22Rv1 (cell line): Measurements from ENCODE around the gene TNRC6C.

Experiments
- CTCF ChIP-seq: fragments of 450-650 bp; IDR thresholded peaks from 2 replicates; pipeline ENCODE4 v1.5.1; 2017; ENCODE audit warnings: mild to moderate bottlenecking
- ZFX ChIP-seq: fragments of 450-650 bp; IDR thresholded peaks from 2 replicates; pipeline ENCODE4 v1.6.1; 2017; ENCODE audit warnings: antibody characterized with exemption, borderline replicate concordance

- no peak for TF ChIP-seq CTCF
- no peak for TF ChIP-seq ZFX
Measured at GRCh38 chr17:78014646-78015045, 56.1 kb downstream of the TNRC6C start.
